GM23338 (cell line): ENCODE results near the gene DPP9. TPM values are rescaled to one million over a fixed set of nuclear protein-coding genes. Genes with fewer than 3 reads are reported as not detected.

Experiments
- ATAC-seq: fragments of 200-7000 bp; cut with Tn5 transposase; 3 replicates; pipeline ENCODE4 v1.9.1; 2020
- DNase-seq: peaks from one replicate; pipeline ENCODE4 v3.0.0-alpha.2; 2015; ENCODE audit warnings: low spot score
- H2AFZ ChIP-seq: fragments of 200-600 bp; sonication (generic); 2 replicates; pipeline ENCODE4 v1.8.0; 2016; ENCODE audit warnings: antibody characterized with exemption, mild to moderate bottlenecking, moderate library complexity
- H3F3A ChIP-seq: fragments of 200-600 bp; sonication (generic); replicated peaks from 2 replicates; pipeline ENCODE4 v1.8.0; 2017; ENCODE audit warnings: antibody characterized with exemption, mixed run types, low read depth
- H3K27ac ChIP-seq: fragments of 200-600 bp; sonication (generic); 2 replicates; pipeline ENCODE4 v1.6.1; 2016; ENCODE audit warnings: low read depth
- H3K27me3 ChIP-seq: fragments of 200-600 bp; sonication (generic); 2 replicates; pipeline ENCODE4 v1.8.0; 2016; ENCODE audit warnings: mild to moderate bottlenecking, mixed run types, moderate library complexity; ENCODE audit not compliant: insufficient read depth
- H3K36me3 ChIP-seq: fragments of 200-600 bp; sonication (generic); 2 replicates; pipeline ENCODE4 v1.8.0; 2016; ENCODE audit warnings: mild to moderate bottlenecking; ENCODE audit not compliant: insufficient read depth
- H3K4me1 ChIP-seq: fragments of 200-600 bp; sonication (generic); 2 replicates; pipeline ENCODE4 v1.8.0; 2016; ENCODE audit warnings: mild to moderate bottlenecking, moderate library complexity; ENCODE audit not compliant: insufficient read depth
- H3K4me2 ChIP-seq: fragments of 200-600 bp; sonication (generic); 2 replicates; pipeline ENCODE4 v1.7.1; 2017; ENCODE audit warnings: mixed run types
- H3K4me3 ChIP-seq: fragments of 200-600 bp; sonication (generic); 2 replicates; pipeline ENCODE4 v1.6.1; 2016; ENCODE audit warnings: mixed run types
- H3K79me2 ChIP-seq: fragments of 200-600 bp; sonication (generic); replicated peaks from 2 replicates; pipeline ENCODE4 v1.8.0; 2017; ENCODE audit warnings: mild to moderate bottlenecking; ENCODE audit not compliant: insufficient read depth
- H3K9me2 ChIP-seq: fragments of 200-600 bp; sonication (generic); 2 replicates; pipeline ENCODE4 v1.8.0; 2017; ENCODE audit not compliant: insufficient read depth
- H4K20me1 ChIP-seq: fragments of 200-600 bp; sonication (generic); replicated peaks from 2 replicates; pipeline ENCODE4 v1.8.0; 2017; ENCODE audit warnings: mild to moderate bottlenecking; ENCODE audit not compliant: insufficient read depth
- H3K27ac Mint-ChIP-seq: 2 replicates; pipeline ENCODE4 v1.8.0; 2020; ENCODE audit warnings: inconsistent platforms, mild to moderate bottlenecking, moderate library complexity, mixed read lengths
- H3K27me3 Mint-ChIP-seq: 3 replicates; pipeline ENCODE4 v1.8.0; 2022; ENCODE audit warnings: low read depth, mild to moderate bottlenecking, moderate library complexity, mixed read lengths, inconsistent platforms; ENCODE audit not compliant: insufficient read depth, poor library complexity
- H3K36me3 Mint-ChIP-seq: 3 replicates; pipeline ENCODE4 v1.8.0; 2021; ENCODE audit warnings: low read depth, mild to moderate bottlenecking, inconsistent platforms, moderate library complexity, mixed read lengths
- H3K4me1 Mint-ChIP-seq: 3 replicates; pipeline ENCODE4 v1.8.0; 2020; ENCODE audit warnings: mild to moderate bottlenecking, inconsistent platforms, mixed read lengths
- H3K4me3 Mint-ChIP-seq: 3 replicates; pipeline ENCODE4 v1.8.0; 2021; ENCODE audit warnings: moderate library complexity, mild to moderate bottlenecking, inconsistent platforms, mixed read lengths
- H3K9me3 Mint-ChIP-seq: 3 replicates; pipeline ENCODE4 v1.8.0; 2020; ENCODE audit warnings: moderate library complexity, mild to moderate bottlenecking, inconsistent platforms, mixed read lengths
- CREB1 ChIP-seq: fragments of 250-450 bp; sonication (Bioruptor Pico); IDR thresholded peaks from 2 replicates; pipeline ENCODE4 v1.5.0; 2020; ENCODE audit warnings: low read depth, mild to moderate bottlenecking, moderate library complexity
- EZH2 ChIP-seq: fragments of 200-600 bp; sonication (generic); IDR thresholded peaks from one replicate; pipeline ENCODE4 v1.8.0; 2017; ENCODE audit warnings: antibody characterized with exemption, mild to moderate bottlenecking, low read depth; ENCODE audit not compliant: unreplicated experiment
- EZH2phosphoT487 ChIP-seq: fragments of 200-600 bp; sonication (generic); IDR thresholded peaks from one replicate; pipeline ENCODE4 v1.8.1; 2018; ENCODE audit warnings: antibody characterized with exemption; ENCODE audit not compliant: unreplicated experiment
- JUNB ChIP-seq: IDR thresholded peaks from one replicate; pipeline ENCODE4 v1.6.1; 2016; ENCODE audit warnings: antibody characterized with exemption; ENCODE audit not compliant: unreplicated experiment
- NANOG ChIP-seq: IDR thresholded peaks from 2 replicates; pipeline ENCODE4 v1.6.1; 2016; ENCODE audit warnings: antibody characterized with exemption, borderline replicate concordance
- STAT1 ChIP-seq: IDR thresholded peaks from one replicate; pipeline ENCODE4 v1.6.1; 2016; ENCODE audit warnings: antibody characterized with exemption; ENCODE audit not compliant: unreplicated experiment
- ZNF114 ChIP-seq: fragments of 250-450 bp; sonication (Bioruptor Pico); IDR thresholded peaks from 2 replicates; pipeline ENCODE4 v1.5.0; 2020; ENCODE audit warnings: mild to moderate bottlenecking, moderate library complexity
- ZNF331 ChIP-seq: fragments of 250-450 bp; sonication (Bioruptor Pico); IDR thresholded peaks from 2 replicates; pipeline ENCODE4 v1.5.0; 2020; ENCODE audit warnings: low read depth, mild to moderate bottlenecking, moderate library complexity
- polyA plus RNA-seq: library from polyadenylated mRNA; unstranded; fragments of >200 nt; fragmentation: Nextera tagmentation; extraction: Ambion mirVana; gene quantifications from 2 replicates; pipeline ENCODE4 v1.2.1, GENCODE V29; 2016
- total RNA-seq: library from RNA; depleted of rRNA; stranded (reverse); fragments of >200 nt; shearing (Covaris generic); gene quantifications from 2 replicates; pipeline ENCODE4 v1.2.3, GENCODE V29; 2014
- TF ChIP-seq, protein P1 (sequence below): IDR thresholded peaks from 2 replicates; pipeline ENCODE4 v1.6.1; 2016; ENCODE audit warnings: antibody characterized with exemption
- TF ChIP-seq, protein P2 (sequence below): fragments of 250-450 bp; sonication (Bioruptor Pico); IDR thresholded peaks from 2 replicates; pipeline ENCODE4 v1.5.0; 2020; ENCODE audit warnings: mild to moderate bottlenecking, moderate library complexity

The DPP9 gene
- total and polyA plus RNA-seq, 2 experiments from 2014 or later = 19.5 to 49.2 TPM

DNA sequence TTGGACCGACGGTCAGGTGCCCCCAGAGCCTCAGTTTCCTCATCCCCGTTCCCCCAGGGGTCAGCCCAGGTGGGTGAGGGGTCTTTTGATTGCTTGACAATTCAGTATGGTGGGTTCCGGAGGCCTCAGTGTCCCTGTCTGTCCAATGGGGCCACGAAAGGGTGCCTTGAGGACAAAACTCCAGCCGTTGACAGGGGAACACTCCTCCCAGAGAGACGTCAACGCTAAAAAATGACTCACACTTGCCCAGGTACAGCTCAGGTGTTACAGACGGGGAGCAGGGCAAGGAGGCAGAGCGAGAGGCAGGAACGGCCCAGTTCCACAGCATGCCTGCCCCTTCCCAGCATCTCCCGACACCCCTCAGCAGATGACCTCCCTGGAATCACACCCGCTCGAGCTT is 82.5 kb downstream of the DPP9 start:
- H3K27me3 ChIP-seq = peaks cover 13% of the 10 kb centered on the region
- no peaks in the 10 kb centered on the region for H4K20me1 ChIP-seq
- no peaks in the 10 kb centered on the region for H3K36me3 Mint-ChIP-seq
- H3K79me2 ChIP-seq = no peaks in the 10 kb centered on the region
- peaks cover 6% of the 10 kb centered on the region for H3K4me1 Mint-ChIP-seq
- H3K27me3 Mint-ChIP-seq = peaks cover 18% of the 10 kb centered on the region
- H3K27ac Mint-ChIP-seq = no peak overlapping the region
- no peaks in the 10 kb centered on the region for H3K36me3 ChIP-seq
- H3K4me3 Mint-ChIP-seq = no peak overlapping the region
- H3K4me2 ChIP-seq = no peak overlapping the region
- no peak for ATAC-seq
- peaks cover 11% of the 10 kb centered on the region for H3F3A ChIP-seq
- H3K9me3 Mint-ChIP-seq = no peaks in the 10 kb centered on the region
- DNase-seq = no peak
- no peak overlapping the region for H3K4me3 ChIP-seq
- no peak overlapping the region for H3K27ac ChIP-seq
- TF ChIP-seq EZH2phosphoT487 = no peak
- TF ChIP-seq JUNB = no peak
- TF ChIP-seq, protein P1, sequence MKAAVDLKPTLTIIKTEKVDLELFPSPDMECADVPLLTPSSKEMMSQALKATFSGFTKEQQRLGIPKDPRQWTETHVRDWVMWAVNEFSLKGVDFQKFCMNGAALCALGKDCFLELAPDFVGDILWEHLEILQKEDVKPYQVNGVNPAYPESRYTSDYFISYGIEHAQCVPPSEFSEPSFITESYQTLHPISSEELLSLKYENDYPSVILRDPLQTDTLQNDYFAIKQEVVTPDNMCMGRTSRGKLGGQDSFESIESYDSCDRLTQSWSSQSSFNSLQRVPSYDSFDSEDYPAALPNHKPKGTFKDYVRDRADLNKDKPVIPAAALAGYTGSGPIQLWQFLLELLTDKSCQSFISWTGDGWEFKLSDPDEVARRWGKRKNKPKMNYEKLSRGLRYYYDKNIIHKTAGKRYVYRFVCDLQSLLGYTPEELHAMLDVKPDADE = no peak
- TF ChIP-seq STAT1 = no peak
- no peak for TF ChIP-seq CREB1 (CRISPR knock-in tag)
- no peak for TF ChIP-seq EZH2
- TF ChIP-seq ZNF331 = no peak
- H3K9me2 ChIP-seq = no peaks in the 10 kb centered on the region
- H2AFZ ChIP-seq = no peak overlapping the region
- H3K4me1 ChIP-seq = peaks cover 5% of the 10 kb centered on the region; the same call in 1 of the 2 replicates

DNA sequence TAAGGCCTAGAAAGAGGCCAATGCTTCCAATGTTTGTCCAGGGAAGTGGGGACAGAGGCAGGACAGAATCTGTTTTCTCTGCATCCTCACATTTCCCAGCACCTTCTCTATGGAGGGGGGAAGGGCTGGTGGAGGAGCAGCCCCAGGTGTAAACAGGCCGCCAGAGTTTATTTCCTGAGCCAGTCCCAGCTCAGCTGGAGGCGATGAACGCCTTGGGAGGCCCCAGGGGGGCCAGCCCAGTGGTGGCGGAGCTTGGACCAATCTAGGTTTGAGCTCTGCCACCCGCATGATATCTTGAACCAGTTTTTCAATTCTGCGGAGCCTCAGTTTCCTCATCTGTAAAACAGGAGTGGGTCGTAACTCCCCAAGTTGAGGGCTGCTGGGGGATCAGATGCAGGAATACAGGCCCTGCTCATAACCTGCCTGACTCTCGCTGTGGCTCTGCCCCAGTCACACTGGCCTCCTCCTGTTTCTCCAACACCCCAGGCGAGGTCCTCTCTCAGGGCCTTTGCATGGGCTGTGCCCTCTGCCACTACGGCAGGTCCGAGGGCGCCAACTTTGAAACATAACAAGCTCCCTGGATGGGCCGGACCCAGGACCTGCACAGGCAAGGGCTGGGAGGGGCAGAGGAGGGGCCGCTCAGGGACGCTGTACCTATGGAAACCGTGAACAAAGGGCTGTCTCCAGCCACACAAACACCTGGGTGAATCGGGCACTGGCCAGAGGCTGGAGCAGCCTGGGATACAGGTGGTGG is 83.2 kb downstream of the DPP9 start:
- H3K27me3 ChIP-seq = peaks cover 13% of the 10 kb centered on the region
- no peaks in the 10 kb centered on the region for H3K36me3 Mint-ChIP-seq
- H3K4me2 ChIP-seq = peak overlapping the region; percentile 91
- H3K4me3 Mint-ChIP-seq = peak overlapping the region; percentile 80
- no peaks in the 10 kb centered on the region for H3K36me3 ChIP-seq
- ATAC-seq (peak; percentile 6; the same call in 2 of the 3 replicates), DNase-seq (peak; percentile 50)
- H4K20me1 ChIP-seq = no peaks in the 10 kb centered on the region
- H3K79me2 ChIP-seq = no peaks in the 10 kb centered on the region
- no peak overlapping the region for H3K27ac Mint-ChIP-seq
- H3K9me3 Mint-ChIP-seq = no peaks in the 10 kb centered on the region
- peaks cover 18% of the 10 kb centered on the region for H3K27me3 Mint-ChIP-seq
- peaks cover 5% of the 10 kb centered on the region; the same call in 1 of the 2 replicates for H3K4me1 ChIP-seq
- H3K27ac ChIP-seq = no peak overlapping the region
- H3K9me2 ChIP-seq = no peaks in the 10 kb centered on the region
- peaks cover 6% of the 10 kb centered on the region for H3K4me1 Mint-ChIP-seq
- peak overlapping the region; percentile 75 for H3K4me3 ChIP-seq
- H3F3A ChIP-seq = peaks cover 11% of the 10 kb centered on the region
- H2AFZ ChIP-seq = no peak overlapping the region; the same call in 1 of the 2 replicates
- TF ChIP-seq ZNF114 (CRISPR knock-in tag) = no peak
- TF ChIP-seq, protein P2, sequence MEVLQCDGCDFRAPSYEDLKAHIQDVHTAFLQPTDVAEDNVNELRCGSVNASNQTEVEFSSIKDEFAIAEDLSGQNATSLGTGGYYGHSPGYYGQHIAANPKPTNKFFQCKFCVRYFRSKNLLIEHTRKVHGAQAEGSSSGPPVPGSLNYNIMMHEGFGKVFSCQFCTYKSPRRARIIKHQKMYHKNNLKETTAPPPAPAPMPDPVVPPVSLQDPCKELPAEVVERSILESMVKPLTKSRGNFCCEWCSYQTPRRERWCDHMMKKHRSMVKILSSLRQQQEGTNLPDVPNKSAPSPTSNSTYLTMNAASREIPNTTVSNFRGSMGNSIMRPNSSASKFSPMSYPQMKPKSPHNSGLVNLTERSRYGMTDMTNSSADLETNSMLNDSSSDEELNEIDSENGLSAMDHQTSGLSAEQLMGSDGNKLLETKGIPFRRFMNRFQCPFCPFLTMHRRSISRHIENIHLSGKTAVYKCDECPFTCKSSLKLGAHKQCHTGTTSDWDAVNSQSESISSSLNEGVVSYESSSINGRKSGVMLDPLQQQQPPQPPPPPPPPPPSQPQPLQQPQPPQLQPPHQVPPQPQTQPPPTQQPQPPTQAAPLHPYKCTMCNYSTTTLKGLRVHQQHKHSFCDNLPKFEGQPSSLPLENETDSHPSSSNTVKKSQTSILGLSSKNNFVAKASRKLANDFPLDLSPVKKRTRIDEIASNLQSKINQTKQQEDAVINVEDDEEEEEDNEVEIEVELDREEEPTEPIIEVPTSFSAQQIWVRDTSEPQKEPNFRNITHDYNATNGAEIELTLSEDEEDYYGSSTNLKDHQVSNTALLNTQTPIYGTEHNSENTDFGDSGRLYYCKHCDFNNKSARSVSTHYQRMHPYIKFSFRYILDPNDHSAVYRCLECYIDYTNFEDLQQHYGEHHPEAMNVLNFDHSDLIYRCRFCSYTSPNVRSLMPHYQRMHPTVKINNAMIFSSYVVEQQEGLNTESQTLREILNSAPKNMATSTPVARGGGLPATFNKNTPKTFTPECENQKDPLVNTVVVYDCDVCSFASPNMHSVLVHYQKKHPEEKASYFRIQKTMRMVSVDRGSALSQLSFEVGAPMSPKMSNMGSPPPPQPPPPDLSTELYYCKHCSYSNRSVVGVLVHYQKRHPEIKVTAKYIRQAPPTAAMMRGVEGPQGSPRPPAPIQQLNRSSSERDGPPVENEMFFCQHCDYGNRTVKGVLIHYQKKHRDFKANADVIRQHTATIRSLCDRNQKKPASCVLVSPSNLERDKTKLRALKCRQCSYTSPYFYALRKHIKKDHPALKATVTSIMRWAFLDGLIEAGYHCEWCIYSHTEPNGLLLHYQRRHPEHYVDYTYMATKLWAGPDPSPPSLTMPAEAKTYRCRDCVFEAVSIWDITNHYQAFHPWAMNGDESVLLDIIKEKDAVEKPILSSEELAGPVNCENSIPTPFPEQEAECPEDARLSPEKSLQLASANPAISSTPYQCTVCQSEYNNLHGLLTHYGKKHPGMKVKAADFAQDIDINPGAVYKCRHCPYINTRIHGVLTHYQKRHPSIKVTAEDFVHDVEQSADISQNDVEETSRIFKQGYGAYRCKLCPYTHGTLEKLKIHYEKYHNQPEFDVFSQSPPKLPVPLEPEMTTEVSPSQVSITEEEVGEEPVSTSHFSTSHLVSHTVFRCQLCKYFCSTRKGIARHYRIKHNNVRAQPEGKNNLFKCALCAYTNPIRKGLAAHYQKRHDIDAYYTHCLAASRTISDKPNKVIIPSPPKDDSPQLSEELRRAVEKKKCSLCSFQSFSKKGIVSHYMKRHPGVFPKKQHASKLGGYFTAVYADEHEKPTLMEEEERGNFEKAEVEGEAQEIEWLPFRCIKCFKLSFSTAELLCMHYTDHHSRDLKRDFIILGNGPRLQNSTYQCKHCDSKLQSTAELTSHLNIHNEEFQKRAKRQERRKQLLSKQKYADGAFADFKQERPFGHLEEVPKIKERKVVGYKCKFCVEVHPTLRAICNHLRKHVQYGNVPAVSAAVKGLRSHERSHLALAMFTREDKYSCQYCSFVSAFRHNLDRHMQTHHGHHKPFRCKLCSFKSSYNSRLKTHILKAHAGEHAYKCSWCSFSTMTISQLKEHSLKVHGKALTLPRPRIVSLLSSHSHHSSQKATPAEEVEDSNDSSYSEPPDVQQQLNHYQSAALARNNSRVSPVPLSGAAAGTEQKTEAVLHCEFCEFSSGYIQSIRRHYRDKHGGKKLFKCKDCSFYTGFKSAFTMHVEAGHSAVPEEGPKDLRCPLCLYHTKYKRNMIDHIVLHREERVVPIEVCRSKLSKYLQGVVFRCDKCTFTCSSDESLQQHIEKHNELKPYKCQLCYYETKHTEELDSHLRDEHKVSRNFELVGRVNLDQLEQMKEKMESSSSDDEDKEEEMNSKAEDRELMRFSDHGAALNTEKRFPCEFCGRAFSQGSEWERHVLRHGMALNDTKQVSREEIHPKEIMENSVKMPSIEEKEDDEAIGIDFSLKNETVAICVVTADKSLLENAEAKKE (CRISPR knock-in tag) = no peak
- no peak for TF ChIP-seq CREB1 (CRISPR knock-in tag)
- TF ChIP-seq, protein P1 = no peak
- no peak for TF ChIP-seq NANOG
- no peak for TF ChIP-seq ZNF331
- no peak for TF ChIP-seq EZH2
- TF ChIP-seq JUNB = no peak
- no peak for TF ChIP-seq EZH2phosphoT487
